AML-193 (cell line): ENCODE measurements around the gene RGS11.

Experiments
- DNase-seq, 2 experiments: peaks; one replicate each; lab custom pipeline; 2025; lab: John Stamatoyannopoulos, UW

Gene RGS11

GRCh38 chr16:296806-297510, 21.2 kb upstream of the RGS11 start:
- no peak for DNase-seq

- DNase-seq = no peak
Observed at GRCh38 chr16:296276-296675, 20.5 kb upstream of the RGS11 start.

GRCh38 chr16:293043-293775, 17.5 kb upstream of the RGS11 start:
- no peak for DNase-seq

- DNase-seq = no peak
Observed at GRCh38 chr16:291539-291938, 15.8 kb upstream of the RGS11 start.

- no peak for DNase-seq
Observed at GRCh38 chr16:290681-291405, 15.1 kb upstream of the RGS11 start.

- DNase-seq = no peak
Observed at GRCh38 chr16:290015-290680, 14.4 kb upstream of the RGS11 start.

GRCh38 chr16:289395-289997, 13.8 kb upstream of the RGS11 start:
- no peak for DNase-seq

- no peak for DNase-seq
Observed at GRCh38 chr16:287981-288920, 12.5 kb upstream of the RGS11 start.

- no peak for DNase-seq
Observed at GRCh38 chr16:287298-287811, 11.6 kb upstream of the RGS11 start.

GRCh38 chr16:286491-287297, 10.9 kb upstream of the RGS11 start:
- no peak for DNase-seq

- no peak for DNase-seq
Observed at GRCh38 chr16:285146-286055, 9.7 kb upstream of the RGS11 start.

GRCh38 chr16:284204-285120, 8.7 kb upstream of the RGS11 start:
- no peak for DNase-seq

- no peak for DNase-seq
Observed at GRCh38 chr16:283033-283805, 7.5 kb upstream of the RGS11 start, which contains the start of gene PDIA2. PDIA2 (plus strand) TSS chr16:283164; CDS start chr16:283170, 6 bp downstream.

GRCh38 chr16:282491-282890, 6.7 kb upstream of the RGS11 start:
- no peak for DNase-seq

GRCh38 chr16:281660-282255, 6.0 kb upstream of the RGS11 start:
- DNase-seq = no peak

GRCh38 chr16:280991-281659, 5.4 kb upstream of the RGS11 start:
- no peak for DNase-seq
